HEK293 (cell line): ENCODE results near the gene ETV6.

ENCODE experiments used
- CTCF ChIA-PET: fragments of 350-600 bp; formaldehyde crosslinking; extraction: SDS; loops from one replicate; lab custom pipeline; 2021; ENCODE audit warnings: antibody characterized with exemption; lab: Yijun Ruan, JAX
- POLR2A ChIA-PET: fragments of 300-600 bp; formaldehyde crosslinking; extraction: SDS; loops from one replicate; lab custom pipeline; 2020; ENCODE audit warnings: antibody characterized with exemption, inconsistent platforms; lab: Yijun Ruan, JAX
- H3K27ac ChIP-seq: fragments of 200-500 bp; sonication (Bioruptor generic); 2 replicates; pipeline ENCODE4 v1.5.1; 2014; ENCODE audit warnings: low read depth, low read length, control low read depth, inconsistent platforms; ENCODE audit errors: extremely low read depth
- H3K36me3 ChIP-seq, 2 experiments: fragments of 200-500 bp in 1 of 2; sonication (Bioruptor generic) in 1 of 2; 1 replicate in 1 of 2; 2 replicates in 1 of 2; pipeline ENCODE4 v1.5.1; 2014 to 2017; ENCODE audit warnings: inconsistent platforms in 2 of 2, low read length in 2 of 2; ENCODE audit not compliant: control insufficient read depth in 2 of 2, insufficient read depth in 1 of 2
- H3K4me1 ChIP-seq: fragments of 200-500 bp; sonication (Bioruptor generic); 2 replicates; pipeline ENCODE4 v1.5.1; 2014; ENCODE audit warnings: mild to moderate bottlenecking, low read length, inconsistent platforms; ENCODE audit not compliant: control insufficient read depth, insufficient read depth
- H3K4me3 ChIP-seq: 2 replicates; pipeline ENCODE4 v1.5.1; 2011; ENCODE audit warnings: low read depth, mild to moderate bottlenecking, control low read depth, low read length, moderate library complexity
- H3K9me3 ChIP-seq: fragments of 200-500 bp; sonication (Bioruptor generic); 2 replicates; pipeline ENCODE4 v1.5.1; 2014; ENCODE audit warnings: low read depth, low read length, inconsistent platforms; ENCODE audit not compliant: control insufficient read depth, insufficient read depth
- BCL11B ChIP-seq: fragments of 450-650 bp; formaldehyde crosslinking; IDR thresholded peaks from 2 replicates; pipeline ENCODE4 v1.5.1; 2016; ENCODE audit warnings: low read depth, missing biosample characterization, missing genetic modification characterization
- GFI1B ChIP-seq: fragments of 450-650 bp; formaldehyde crosslinking; IDR thresholded peaks from 2 replicates; pipeline ENCODE4 v1.5.1; 2016; ENCODE audit warnings: missing biosample characterization, missing genetic modification characterization
- GLIS2 ChIP-seq: fragments of 450-650 bp; formaldehyde crosslinking; IDR thresholded peaks from 2 replicates; pipeline ENCODE4 v1.5.1; 2016; ENCODE audit warnings: missing biosample characterization, missing genetic modification characterization
- KLF7 ChIP-seq: fragments of 450-650 bp; formaldehyde crosslinking; IDR thresholded peaks from 2 replicates; pipeline ENCODE4 v1.5.1; 2016; ENCODE audit warnings: missing biosample characterization, missing genetic modification characterization, borderline replicate concordance
- MEIS1 ChIP-seq: sonication (generic); formaldehyde crosslinking; IDR thresholded peaks from 2 replicates; pipeline ENCODE4 v1.8.1; 2022; ENCODE audit warnings: missing genetic modification reagents, mild to moderate bottlenecking, borderline replicate concordance
- SALL2 ChIP-seq: fragments of 450-650 bp; formaldehyde crosslinking; IDR thresholded peaks from 2 replicates; pipeline ENCODE4 v1.5.0; 2017; ENCODE audit warnings: missing biosample characterization, mild to moderate bottlenecking, missing genetic modification characterization, borderline replicate concordance
- SETDB1 ChIP-seq: IDR thresholded peaks from one replicate; pipeline ENCODE4 v1.6.1; 2017; ENCODE audit warnings: mild to moderate bottlenecking, low read length, moderate library complexity, mixed read lengths; ENCODE audit not compliant: insufficient read length
- SP2 ChIP-seq: fragments of 450-650 bp; formaldehyde crosslinking; IDR thresholded peaks from 2 replicates; pipeline ENCODE4 v1.5.1; 2016; ENCODE audit warnings: missing biosample characterization, missing genetic modification characterization
- SP7 ChIP-seq: fragments of 450-650 bp; formaldehyde crosslinking; IDR thresholded peaks from 2 replicates; pipeline ENCODE4 v1.5.1; 2016; ENCODE audit warnings: missing biosample characterization, missing genetic modification characterization
- ZBTB20 ChIP-seq: fragments of 450-650 bp; formaldehyde crosslinking; IDR thresholded peaks from 2 replicates; pipeline ENCODE4 v1.5.1; 2016; ENCODE audit warnings: missing biosample characterization, missing genetic modification characterization
- ZFP69B ChIP-seq: fragments of 450-650 bp; formaldehyde crosslinking; IDR thresholded peaks from 2 replicates; pipeline ENCODE4 v1.5.1; 2016; ENCODE audit warnings: missing biosample characterization, missing genetic modification characterization
- ZIC2 ChIP-seq: fragments of 450-650 bp; formaldehyde crosslinking; IDR thresholded peaks from 2 replicates; pipeline ENCODE4 v1.5.1; 2016; ENCODE audit warnings: missing biosample characterization, missing genetic modification characterization
- ZNF132 ChIP-seq: fragments of 450-650 bp; formaldehyde crosslinking; IDR thresholded peaks from 2 replicates; pipeline ENCODE4 v1.5.1; 2017; ENCODE audit warnings: missing biosample characterization, missing genetic modification characterization, borderline replicate concordance
- ZNF146 ChIP-seq: fragments of 450-650 bp; formaldehyde crosslinking; IDR thresholded peaks from 2 replicates; pipeline ENCODE4 v1.5.1; 2016; ENCODE audit warnings: missing biosample characterization, missing genetic modification characterization
- ZNF155 ChIP-seq: fragments of 450-650 bp; formaldehyde crosslinking; IDR thresholded peaks from 2 replicates; pipeline ENCODE4 v1.5.1; 2016; ENCODE audit warnings: missing biosample characterization, missing genetic modification characterization
- ZNF394 ChIP-seq: fragments of 450-650 bp; formaldehyde crosslinking; IDR thresholded peaks from 2 replicates; pipeline ENCODE4 v1.5.1; 2016; ENCODE audit warnings: missing biosample characterization, missing genetic modification characterization, mild to moderate bottlenecking, moderate library complexity, borderline replicate concordance
- ZNF596 ChIP-seq: fragments of 450-650 bp; IDR thresholded peaks from 2 replicates; pipeline ENCODE4 v1.5.0; 2018; ENCODE audit warnings: missing biosample characterization, mild to moderate bottlenecking, missing genetic modification characterization, moderate library complexity
- ZNF660 ChIP-seq: fragments of 450-650 bp; IDR thresholded peaks from 2 replicates; pipeline ENCODE4 v1.5.1; 2018; ENCODE audit warnings: missing biosample characterization, mild to moderate bottlenecking, missing genetic modification characterization
- ZNF768 ChIP-seq: fragments of 450-650 bp; formaldehyde crosslinking; IDR thresholded peaks from 2 replicates; pipeline ENCODE4 v1.5.1; 2018; ENCODE audit warnings: missing biosample characterization, mild to moderate bottlenecking, missing genetic modification characterization
- TF ChIP-seq, protein P1 (sequence below): fragments of 450-650 bp; formaldehyde crosslinking; IDR thresholded peaks from 2 replicates; pipeline ENCODE4 v1.5.1; 2016; ENCODE audit warnings: missing biosample characterization, missing genetic modification characterization, low read depth
- TF ChIP-seq, protein P2 (sequence below): fragments of 450-650 bp; formaldehyde crosslinking; IDR thresholded peaks from 2 replicates; pipeline ENCODE4 v1.5.1; 2016; ENCODE audit warnings: missing biosample characterization, missing genetic modification characterization
- TF ChIP-seq, protein P3 (sequence below): fragments of 450-650 bp; formaldehyde crosslinking; conservative IDR thresholded peaks from 2 replicates; pipeline ENCODE4 v1.5.1; 2016; ENCODE audit warnings: low read depth, missing biosample characterization, missing genetic modification characterization

The ETV6 gene

DNA sequence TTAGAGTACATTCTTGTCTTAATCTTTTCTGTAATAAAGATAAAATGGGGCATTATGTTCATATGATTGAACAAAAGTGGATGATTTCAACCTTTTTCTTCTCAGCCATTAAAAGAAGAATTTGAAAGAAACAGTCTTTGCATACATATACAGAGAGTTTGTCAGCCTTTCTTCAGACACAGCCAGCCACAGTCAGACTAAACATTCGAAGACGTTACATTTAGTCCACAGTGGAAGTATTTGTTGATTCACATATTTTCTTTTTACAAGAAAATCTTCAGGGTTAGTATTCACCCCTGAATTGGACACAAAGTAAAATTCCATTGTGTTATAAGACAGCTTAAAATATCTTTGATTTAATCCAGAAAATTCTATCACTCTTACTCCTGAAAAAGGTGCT lies 36.2 kb downstream of the ETV6 start:
- Histone ChIP-seq H3K9me3 (no peaks in the 10 kb centered on the region), H3K36me3 (no peaks in the 10 kb centered on the region), H3K4me3 (no peak overlapping the region), H3K4me1 (0 out of 2 replicates have a peak, but pooled peaks cover 4% of the 10 kb centered on the region), H3K27ac (no peak overlapping the region)
- TF ChIP-seq ZNF155 (no peak), ZBTB20 (tag by site-specific recombination) (no peak), KLF7 (no peak), BCL11B (tag by site-specific recombination) (no peak), SALL2 (tag by site-specific recombination) (no peak), ZNF132 (tag by site-specific recombination) (no peak), ZIC2 (no peak), ZNF660 (no peak), SP2 (tag by site-specific recombination) (no peak), GFI1B (tag by site-specific recombination) (no peak), MEIS1 (no peak)
- TF ChIP-seq, protein P1, sequence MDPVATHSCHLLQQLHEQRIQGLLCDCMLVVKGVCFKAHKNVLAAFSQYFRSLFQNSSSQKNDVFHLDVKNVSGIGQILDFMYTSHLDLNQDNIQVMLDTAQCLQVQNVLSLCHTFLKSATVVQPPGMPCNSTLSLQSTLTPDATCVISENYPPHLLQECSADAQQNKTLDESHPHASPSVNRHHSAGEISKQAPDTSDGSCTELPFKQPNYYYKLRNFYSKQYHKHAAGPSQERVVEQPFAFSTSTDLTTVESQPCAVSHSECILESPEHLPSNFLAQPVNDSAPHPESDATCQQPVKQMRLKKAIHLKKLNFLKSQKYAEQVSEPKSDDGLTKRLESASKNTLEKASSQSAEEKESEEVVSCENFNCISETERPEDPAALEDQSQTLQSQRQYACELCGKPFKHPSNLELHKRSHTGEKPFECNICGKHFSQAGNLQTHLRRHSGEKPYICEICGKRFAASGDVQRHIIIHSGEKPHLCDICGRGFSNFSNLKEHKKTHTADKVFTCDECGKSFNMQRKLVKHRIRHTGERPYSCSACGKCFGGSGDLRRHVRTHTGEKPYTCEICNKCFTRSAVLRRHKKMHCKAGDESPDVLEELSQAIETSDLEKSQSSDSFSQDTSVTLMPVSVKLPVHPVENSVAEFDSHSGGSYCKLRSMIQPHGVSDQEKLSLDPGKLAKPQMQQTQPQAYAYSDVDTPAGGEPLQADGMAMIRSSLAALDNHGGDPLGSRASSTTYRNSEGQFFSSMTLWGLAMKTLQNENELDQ (tag by site-specific recombination), result no peak
- TF ChIP-seq, protein P2, sequence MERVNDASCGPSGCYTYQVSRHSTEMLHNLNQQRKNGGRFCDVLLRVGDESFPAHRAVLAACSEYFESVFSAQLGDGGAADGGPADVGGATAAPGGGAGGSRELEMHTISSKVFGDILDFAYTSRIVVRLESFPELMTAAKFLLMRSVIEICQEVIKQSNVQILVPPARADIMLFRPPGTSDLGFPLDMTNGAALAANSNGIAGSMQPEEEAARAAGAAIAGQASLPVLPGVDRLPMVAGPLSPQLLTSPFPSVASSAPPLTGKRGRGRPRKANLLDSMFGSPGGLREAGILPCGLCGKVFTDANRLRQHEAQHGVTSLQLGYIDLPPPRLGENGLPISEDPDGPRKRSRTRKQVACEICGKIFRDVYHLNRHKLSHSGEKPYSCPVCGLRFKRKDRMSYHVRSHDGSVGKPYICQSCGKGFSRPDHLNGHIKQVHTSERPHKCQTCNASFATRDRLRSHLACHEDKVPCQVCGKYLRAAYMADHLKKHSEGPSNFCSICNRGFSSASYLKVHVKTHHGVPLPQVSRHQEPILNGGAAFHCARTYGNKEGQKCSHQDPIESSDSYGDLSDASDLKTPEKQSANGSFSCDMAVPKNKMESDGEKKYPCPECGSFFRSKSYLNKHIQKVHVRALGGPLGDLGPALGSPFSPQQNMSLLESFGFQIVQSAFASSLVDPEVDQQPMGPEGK (tag by site-specific recombination), result no peak
- CTCF ChIA-PET, result no interaction called here
- POLR2A ChIA-PET, result no interaction called here

DNA sequence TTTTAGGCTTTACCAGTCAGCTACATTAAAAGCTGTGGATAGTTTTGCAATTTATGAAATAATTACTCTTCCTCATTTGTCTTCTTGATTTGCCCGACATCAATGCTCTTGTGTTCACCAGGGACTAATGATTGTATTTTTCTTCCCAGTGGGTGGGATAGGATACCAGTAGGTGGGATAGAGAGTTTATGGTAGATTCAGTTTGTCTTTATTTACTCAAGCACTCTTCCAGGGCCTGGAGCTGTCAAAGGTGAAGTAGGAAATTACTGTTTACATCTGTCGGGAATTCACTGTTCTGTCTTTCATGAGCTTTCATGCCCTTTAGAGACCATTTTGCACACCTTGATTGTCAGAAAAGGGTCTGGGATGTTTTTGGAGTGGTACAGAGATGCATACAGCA lies 36.6 kb downstream of the ETV6 start:
- no peaks in the 10 kb centered on the region for H3K9me3 ChIP-seq
- 0 out of 2 replicates have a peak, but pooled peaks cover 4% of the 10 kb centered on the region for H3K4me1 ChIP-seq
- ChIA-PET CTCF (no interaction called here), POLR2A (no interaction called here)
- H3K4me3 ChIP-seq, result no peak overlapping the region
- H3K27ac ChIP-seq, result no peak overlapping the region
- H3K36me3 ChIP-seq, result no peaks in the 10 kb centered on the region
- TF ChIP-seq ZNF146 (tag by site-specific recombination) (no peak), ZNF768 (tag by site-specific recombination) (no peak), GFI1B (tag by site-specific recombination) (no peak), SP7 (peak; percentile 36; the same call in 1 of the 2 replicates), ZIC2 (peak; percentile 77), ZNF394 (no peak), SETDB1 (no peak), GLIS2 (no peak), MEIS1 (no peak), ZFP69B (no peak), ZNF596 (tag by site-specific recombination) (no peak)
- TF ChIP-seq, protein P1 (tag by site-specific recombination), result no peak
- TF ChIP-seq, protein P3, sequence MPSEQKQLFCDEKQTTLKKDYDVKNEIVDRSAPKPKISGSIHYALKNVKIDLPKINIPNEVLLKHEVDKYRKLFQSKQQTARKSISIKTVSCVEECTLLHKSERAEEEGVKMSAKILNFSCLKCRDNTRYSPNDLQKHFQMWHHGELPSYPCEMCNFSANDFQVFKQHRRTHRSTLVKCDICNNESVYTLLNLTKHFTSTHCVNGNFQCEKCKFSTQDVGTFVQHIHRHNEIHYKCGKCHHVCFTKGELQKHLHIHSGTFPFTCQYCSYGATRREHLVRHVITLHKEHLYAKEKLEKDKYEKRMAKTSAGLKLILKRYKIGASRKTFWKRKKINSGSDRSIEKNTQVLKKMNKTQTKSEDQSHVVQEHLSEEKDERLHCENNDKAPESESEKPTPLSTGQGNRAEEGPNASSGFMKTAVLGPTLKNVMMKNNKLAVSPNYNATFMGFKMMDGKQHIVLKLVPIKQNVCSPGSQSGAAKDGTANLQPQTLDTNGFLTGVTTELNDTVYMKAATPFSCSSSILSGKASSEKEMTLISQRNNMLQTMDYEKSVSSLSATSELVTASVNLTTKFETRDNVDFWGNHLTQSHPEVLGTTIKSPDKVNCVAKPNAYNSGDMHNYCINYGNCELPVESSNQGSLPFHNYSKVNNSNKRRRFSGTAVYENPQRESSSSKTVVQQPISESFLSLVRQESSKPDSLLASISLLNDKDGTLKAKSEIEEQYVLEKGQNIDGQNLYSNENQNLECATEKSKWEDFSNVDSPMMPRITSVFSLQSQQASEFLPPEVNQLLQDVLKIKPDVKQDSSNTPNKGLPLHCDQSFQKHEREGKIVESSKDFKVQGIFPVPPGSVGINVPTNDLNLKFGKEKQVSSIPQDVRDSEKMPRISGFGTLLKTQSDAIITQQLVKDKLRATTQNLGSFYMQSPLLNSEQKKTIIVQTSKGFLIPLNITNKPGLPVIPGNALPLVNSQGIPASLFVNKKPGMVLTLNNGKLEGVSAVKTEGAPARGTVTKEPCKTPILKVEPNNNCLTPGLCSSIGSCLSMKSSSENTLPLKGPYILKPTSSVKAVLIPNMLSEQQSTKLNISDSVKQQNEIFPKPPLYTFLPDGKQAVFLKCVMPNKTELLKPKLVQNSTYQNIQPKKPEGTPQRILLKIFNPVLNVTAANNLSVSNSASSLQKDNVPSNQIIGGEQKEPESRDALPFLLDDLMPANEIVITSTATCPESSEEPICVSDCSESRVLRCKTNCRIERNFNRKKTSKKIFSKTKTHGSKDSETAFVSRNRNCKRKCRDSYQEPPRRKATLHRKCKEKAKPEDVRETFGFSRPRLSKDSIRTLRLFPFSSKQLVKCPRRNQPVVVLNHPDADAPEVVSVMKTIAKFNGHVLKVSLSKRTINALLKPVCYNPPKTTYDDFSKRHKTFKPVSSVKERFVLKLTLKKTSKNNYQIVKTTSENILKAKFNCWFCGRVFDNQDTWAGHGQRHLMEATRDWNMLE (tag by site-specific recombination), result no peak
